Limb (tissue), 2 donors: ENCODE data around the gene COPG1.

ENCODE experiments used
- DNase-seq, 2 donors: peaks; one replicate each; pipeline ENCODE4 v3.0.0-alpha.2; 2016; ENCODE audit errors: extremely low spot score in 2 of 2

The COPG1 gene

GRCh38 chr3:129312671-129313414, 63.4 kb downstream of the COPG1 start:
- no peak for DNase-seq

- no peak for DNase-seq
These were observed 63.9 kb downstream of the COPG1 start for GRCh38 chr3:129313415-129313664.

GRCh38 chr3:129313665-129314385, 64.4 kb downstream of the COPG1 start:
- no peak for DNase-seq

- peak; percentile 89 to 92 for DNase-seq
These were observed 65.2 kb downstream of the COPG1 start for GRCh38 chr3:129314386-129315222.

GRCh38 chr3:129315223-129315997, 66.0 kb downstream of the COPG1 start:
- DNase-seq, result no peak

- DNase-seq, result no peak
These were observed 66.5 kb downstream of the COPG1 start for GRCh38 chr3:129315998-129316247.

GRCh38 chr3:129316248-129317013, 67.0 kb downstream of the COPG1 start:
- peak; percentile 79 to 95 for DNase-seq

- no peak for DNase-seq
These were observed 67.8 kb downstream of the COPG1 start for GRCh38 chr3:129317014-129317771.

GRCh38 chr3:129317848-129318247, 68.4 kb downstream of the COPG1 start:
- DNase-seq, result no peak

- no peak for DNase-seq
These were observed 69.5 kb downstream of the COPG1 start for GRCh38 chr3:129318921-129319320.

GRCh38 chr3:129320261-129320660, 70.9 kb downstream of the COPG1 start:
- DNase-seq, result no peak

GRCh38 chr3:129320825-129321487, 71.5 kb downstream of the COPG1 start:
- no peak for DNase-seq

GRCh38 chr3:129321887-129322286, 72.5 kb downstream of the COPG1 start:
- DNase-seq, result no peak

GRCh38 chr3:129323651-129324294, 74.4 kb downstream of the COPG1 start:
- no peak for DNase-seq

GRCh38 chr3:129324855-129325254, 75.4 kb downstream of the COPG1 start:
- no peak for DNase-seq

- DNase-seq, result no peak
These were observed 76.0 kb downstream of the COPG1 start for GRCh38 chr3:129325383-129325782.

- DNase-seq, result no peak
These were observed 76.7 kb downstream of the COPG1 start for GRCh38 chr3:129326138-129326537.

GRCh38 chr3:129326595-129326994, 77.2 kb downstream of the COPG1 start:
- no peak for DNase-seq
